ENCODE data around the gene LGALS7.
"Not testable (repeated sequence)": the region's sequence is repeated elsewhere in the genome, so short reads cannot be mapped to it uniquely, and the experiment has no call there.

The LGALS7 gene

GRCh38 chr19:38788478-38789243 lies 15.3 kb upstream of the LGALS7 start, which contains the start of gene LGALS7B:
TSS of gene LGALS7B (plus strand) at chr19:38789200. CDS start at chr19:38789227, 27 bp downstream.
- H3K36me3 ChIP-seq (ENCODE audit: control insufficient read depth in 2 of 2, insufficient read depth in 2 of 2, low read length in 2 of 2), result no peaks in the 10 kb centered on the region
- H3K4me3 ChIP-seq (ENCODE audit: low read length in 2 of 2), result no peak within 1 kb of the TSS
- peaks cover 3 to 6% of the 10 kb centered on the region in 2 donors for H3K4me1 ChIP-seq (ENCODE audit: control insufficient read depth in 2 of 2, insufficient read depth in 2 of 2, low read length in 2 of 2)
- H3K9ac ChIP-seq (ENCODE audit: low read depth in 1 of 2, low read length in 2 of 2), result no peak within 1 kb of the TSS
- no peak within 1 kb of the TSS for H3K27ac ChIP-seq (ENCODE audit: low read depth in 2 of 2, low read length in 2 of 2)
- no peaks in the 10 kb centered on the region for H3K27me3 ChIP-seq (ENCODE audit: control insufficient read depth in 2 of 2, insufficient read depth in 2 of 2, low read length in 2 of 2)
- no peaks in the 10 kb centered on the region for H3K9me3 ChIP-seq (ENCODE audit: control insufficient read depth in 2 of 2, low read length in 2 of 2)

- Histone ChIP-seq H3K27ac (ENCODE audit: low read depth in 2 of 2, low read length in 2 of 2) (no peak overlapping the region), H3K36me3 (ENCODE audit: control insufficient read depth in 2 of 2, insufficient read depth in 2 of 2, low read length in 2 of 2) (no peaks in the 10 kb centered on the region), H3K4me1 (ENCODE audit: control insufficient read depth in 2 of 2, insufficient read depth in 2 of 2, low read length in 2 of 2) (no peaks in the 10 kb centered on the region), H3K9ac (ENCODE audit: low read depth in 1 of 2, low read length in 2 of 2) (no peak overlapping the region), H3K27me3 (ENCODE audit: control insufficient read depth in 2 of 2, insufficient read depth in 2 of 2, low read length in 2 of 2) (no peaks in the 10 kb centered on the region), H3K9me3 (ENCODE audit: control insufficient read depth in 2 of 2, low read length in 2 of 2) (no peaks in the 10 kb centered on the region), H3K4me3 (ENCODE audit: low read length in 2 of 2) (no peak overlapping the region)
Observed at GRCh38 chr19:38786572-38787265, 13.4 kb upstream of the LGALS7 start.

GRCh38 chr19:38786061-38786460 lies 12.7 kb upstream of the LGALS7 start:
- H3K4me3 ChIP-seq (ENCODE audit: low read length in 2 of 2), result not testable (repeated sequence)

GRCh38 chr19:38785187-38785699 lies 11.9 kb upstream of the LGALS7 start:
- Histone ChIP-seq H3K27ac (ENCODE audit: low read depth in 2 of 2, low read length in 2 of 2) (no peak overlapping the region), H3K4me3 (ENCODE audit: low read length in 2 of 2) (no peak overlapping the region), H3K9ac (ENCODE audit: low read depth in 1 of 2, low read length in 2 of 2) (no peak overlapping the region), H3K4me1 (ENCODE audit: control insufficient read depth in 2 of 2, insufficient read depth in 2 of 2, low read length in 2 of 2) (no peaks in the 10 kb centered on the region), H3K36me3 (ENCODE audit: control insufficient read depth in 2 of 2, insufficient read depth in 2 of 2, low read length in 2 of 2) (no peaks in the 10 kb centered on the region), H3K9me3 (ENCODE audit: control insufficient read depth in 2 of 2, low read length in 2 of 2) (no peaks in the 10 kb centered on the region), H3K27me3 (ENCODE audit: control insufficient read depth in 2 of 2, insufficient read depth in 2 of 2, low read length in 2 of 2) (peaks cover 0 to 6% of the 10 kb centered on the region in 2 donors)

More at GRCh38 chr19:38786061-38786460, 12.7 kb upstream of the LGALS7 start:
- H3K9me3 ChIP-seq (ENCODE audit: control insufficient read depth in 2 of 2, low read length in 2 of 2); H3K27me3 ChIP-seq (ENCODE audit: control insufficient read depth in 2 of 2, insufficient read depth in 2 of 2, low read length in 2 of 2); H3K4me1 ChIP-seq (ENCODE audit: control insufficient read depth in 2 of 2, insufficient read depth in 2 of 2, low read length in 2 of 2); H3K36me3 ChIP-seq (ENCODE audit: control insufficient read depth in 2 of 2, insufficient read depth in 2 of 2, low read length in 2 of 2); H3K9ac ChIP-seq (ENCODE audit: low read depth in 1 of 2, low read length in 2 of 2); H3K27ac ChIP-seq (ENCODE audit: low read depth in 2 of 2, low read length in 2 of 2): not testable (repeated sequence)

GRCh38 chr19:38784224-38784623 lies 10.9 kb upstream of the LGALS7 start:
- Histone ChIP-seq H3K4me3 (ENCODE audit: low read length in 2 of 2) (no peak overlapping the region), H3K9ac (ENCODE audit: low read depth in 1 of 2, low read length in 2 of 2) (no peak overlapping the region), H3K27ac (ENCODE audit: low read depth in 2 of 2, low read length in 2 of 2) (no peak overlapping the region), H3K27me3 (ENCODE audit: control insufficient read depth in 2 of 2, insufficient read depth in 2 of 2, low read length in 2 of 2) (peaks cover 0 to 6% of the 10 kb centered on the region in 2 donors), H3K4me1 (ENCODE audit: control insufficient read depth in 2 of 2, insufficient read depth in 2 of 2, low read length in 2 of 2) (no peaks in the 10 kb centered on the region), H3K36me3 (ENCODE audit: control insufficient read depth in 2 of 2, insufficient read depth in 2 of 2, low read length in 2 of 2) (no peaks in the 10 kb centered on the region), H3K9me3 (ENCODE audit: control insufficient read depth in 2 of 2, low read length in 2 of 2) (no peaks in the 10 kb centered on the region)

- not testable (repeated sequence) for H3K4me3 ChIP-seq (ENCODE audit: low read length in 2 of 2); H3K9ac ChIP-seq (ENCODE audit: low read depth in 1 of 2, low read length in 2 of 2); H3K27me3 ChIP-seq (ENCODE audit: control insufficient read depth in 2 of 2, insufficient read depth in 2 of 2, low read length in 2 of 2); H3K27ac ChIP-seq (ENCODE audit: low read depth in 2 of 2, low read length in 2 of 2); H3K36me3 ChIP-seq (ENCODE audit: control insufficient read depth in 2 of 2, insufficient read depth in 2 of 2, low read length in 2 of 2); H3K9me3 ChIP-seq (ENCODE audit: control insufficient read depth in 2 of 2, low read length in 2 of 2); H3K4me1 ChIP-seq (ENCODE audit: control insufficient read depth in 2 of 2, insufficient read depth in 2 of 2, low read length in 2 of 2)
Observed at GRCh38 chr19:38782212-38782611, 8.9 kb upstream of the LGALS7 start.

- no peaks in the 10 kb centered on the region for H3K4me1 ChIP-seq (ENCODE audit: control insufficient read depth in 2 of 2, insufficient read depth in 2 of 2, low read length in 2 of 2)
- no peak overlapping the region for H3K4me3 ChIP-seq (ENCODE audit: low read length in 2 of 2)
- no peak overlapping the region for H3K27ac ChIP-seq (ENCODE audit: low read depth in 2 of 2, low read length in 2 of 2)
- H3K9ac ChIP-seq (ENCODE audit: low read depth in 1 of 2, low read length in 2 of 2), result no peak overlapping the region
- H3K36me3 ChIP-seq (ENCODE audit: control insufficient read depth in 2 of 2, insufficient read depth in 2 of 2, low read length in 2 of 2), result no peaks in the 10 kb centered on the region
- H3K9me3 ChIP-seq (ENCODE audit: control insufficient read depth in 2 of 2, low read length in 2 of 2), result no peaks in the 10 kb centered on the region
- peaks cover 0 to 6% of the 10 kb centered on the region in 2 donors for H3K27me3 ChIP-seq (ENCODE audit: control insufficient read depth in 2 of 2, insufficient read depth in 2 of 2, low read length in 2 of 2)
Observed at GRCh38 chr19:38781058-38781457, 7.7 kb upstream of the LGALS7 start.

- Histone ChIP-seq H3K27me3 (ENCODE audit: control insufficient read depth in 2 of 2, insufficient read depth in 2 of 2, low read length in 2 of 2) (peaks cover 0 to 6% of the 10 kb centered on the region in 2 donors), H3K36me3 (ENCODE audit: control insufficient read depth in 2 of 2, insufficient read depth in 2 of 2, low read length in 2 of 2) (no peaks in the 10 kb centered on the region), H3K4me3 (ENCODE audit: low read length in 2 of 2) (no peak overlapping the region), H3K27ac (ENCODE audit: low read depth in 2 of 2, low read length in 2 of 2) (no peak overlapping the region), H3K4me1 (ENCODE audit: control insufficient read depth in 2 of 2, insufficient read depth in 2 of 2, low read length in 2 of 2) (no peaks in the 10 kb centered on the region), H3K9me3 (ENCODE audit: control insufficient read depth in 2 of 2, low read length in 2 of 2) (no peaks in the 10 kb centered on the region), H3K9ac (ENCODE audit: low read depth in 1 of 2, low read length in 2 of 2) (no peak overlapping the region)
Observed at GRCh38 chr19:38780443-38780842, 7.1 kb upstream of the LGALS7 start.

GRCh38 chr19:38778733-38779132 lies 5.4 kb upstream of the LGALS7 start:
- Histone ChIP-seq H3K27me3 (ENCODE audit: control insufficient read depth in 2 of 2, insufficient read depth in 2 of 2, low read length in 2 of 2) (peaks cover 0 to 6% of the 10 kb centered on the region in 2 donors), H3K4me3 (ENCODE audit: low read length in 2 of 2) (no peak overlapping the region), H3K27ac (ENCODE audit: low read depth in 2 of 2, low read length in 2 of 2) (no peak overlapping the region), H3K4me1 (ENCODE audit: control insufficient read depth in 2 of 2, insufficient read depth in 2 of 2, low read length in 2 of 2) (no peaks in the 10 kb centered on the region), H3K9me3 (ENCODE audit: control insufficient read depth in 2 of 2, low read length in 2 of 2) (no peaks in the 10 kb centered on the region), H3K9ac (ENCODE audit: low read depth in 1 of 2, low read length in 2 of 2) (no peak overlapping the region), H3K36me3 (ENCODE audit: control insufficient read depth in 2 of 2, insufficient read depth in 2 of 2, low read length in 2 of 2) (no peaks in the 10 kb centered on the region)

GRCh38 chr19:38774181-38774950 lies 1.0 kb upstream of the LGALS7 start:
- Histone ChIP-seq H3K27me3 (ENCODE audit: control insufficient read depth in 2 of 2, insufficient read depth in 2 of 2, low read length in 2 of 2) (no peaks in the 10 kb centered on the region), H3K9ac (ENCODE audit: low read depth in 1 of 2, low read length in 2 of 2) (no peak overlapping the region), H3K4me3 (ENCODE audit: low read length in 2 of 2) (no peak overlapping the region), H3K4me1 (ENCODE audit: control insufficient read depth in 2 of 2, insufficient read depth in 2 of 2, low read length in 2 of 2) (peaks cover 2% of the 10 kb centered on the region in 2 donors), H3K36me3 (ENCODE audit: control insufficient read depth in 2 of 2, insufficient read depth in 2 of 2, low read length in 2 of 2) (no peaks in the 10 kb centered on the region), H3K27ac (ENCODE audit: low read depth in 2 of 2, low read length in 2 of 2) (no peak overlapping the region), H3K9me3 (ENCODE audit: control insufficient read depth in 2 of 2, low read length in 2 of 2) (no peaks in the 10 kb centered on the region)

Data from mucosa of rectum (tissue), 2 donors.